Gastrocnemius medialis (tissue), 4 donors: ENCODE measurements around the gene CERS3. TPM values are rescaled to one million over a fixed set of nuclear protein-coding genes. Genes with fewer than 3 reads are reported as not detected.

Experiments used
- ATAC-seq, 2 donors: fragments of 150-250 bp; one replicate each; pipeline ENCODE4 v1.9.1; 2016
- DNase-seq, 2 donors: peaks; one replicate each; pipeline ENCODE4 v3.0.0-alpha.2; 2019
- H3K27ac ChIP-seq, 4 donors: fragments of 200-600 bp; sonication (generic); 1 replicate in 1 of 4; 2 replicates in 3 of 4; pipeline ENCODE4 v1.5.1; 2016 to 2018; ENCODE audit warnings: mild to moderate bottlenecking in 2 of 4, moderate library complexity in 1 of 4
- H3K27me3 ChIP-seq, 3 donors: fragments of 200-600 bp; sonication (generic) in 2 of 3; 1 replicate in 1 of 3; 2 replicates in 2 of 3; pipeline versions ENCODE4 v1.5.1 to v1.6.0; 2016 to 2019; ENCODE audit warnings: mild to moderate bottlenecking in 1 of 3, moderate library complexity in 1 of 3
- H3K36me3 ChIP-seq, 2 donors: fragments of 200-600 bp; sonication (generic) in 1 of 2; one replicate each; pipeline ENCODE4 v1.5.1; 2017 to 2018
- H3K4me1 ChIP-seq, 2 donors: fragments of 200-600 bp; sonication (generic) in 1 of 2; one replicate each; pipeline ENCODE4 v1.5.1; 2016 to 2017; ENCODE audit warnings: mild to moderate bottlenecking in 2 of 2
- H3K4me3 ChIP-seq, 4 donors: fragments of 200-600 bp; sonication (generic) in 3 of 4; 1 replicate in 1 of 4; 2 replicates in 3 of 4; pipeline ENCODE4 v1.5.1; 2016 to 2019; ENCODE audit warnings: mild to moderate bottlenecking in 2 of 4
- H3K9me3 ChIP-seq, 3 donors: fragments of 200-600 bp; sonication (generic) in 2 of 3; 1 replicate in 1 of 3; 2 replicates in 2 of 3; pipeline ENCODE4 v1.5.1; 2016 to 2019
- CTCF ChIP-seq, 5 experiments: fragments of 450-650 bp in 3 of 5; fragments of 200-600 bp in 2 of 5; sonication (generic) in 2 of 5; IDR thresholded peaks in 4 of 5; conservative IDR thresholded peaks in 1 of 5; 1 replicate in 4 of 5; 2 replicates in 1 of 5; pipeline ENCODE4 v1.5.1; 2016 to 2019; ENCODE audit warnings: antibody characterized with exemption in 5 of 5, mild to moderate bottlenecking in 3 of 5, moderate library complexity in 3 of 5
- POLR2A ChIP-seq, 2 donors: fragments of 450-650 bp; IDR thresholded peaks; one replicate each; pipeline ENCODE4 v1.6.1; 2017; ENCODE audit warnings: antibody characterized with exemption in 2 of 2, mild to moderate bottlenecking in 2 of 2, moderate library complexity in 2 of 2
- in situ Hi-C, 4 donors: fragments of 200-750 bp; cut with MboI; loops; one replicate each; pipeline versions ENCODE4 v1.15.0 to v1.8.0; 2017; ENCODE audit warnings: low sequenced_read_pairs in 4 of 4
- intact Hi-C: fragments of 100-400 bp; cut with DNase I; formaldehyde crosslinking; loops from one replicate; pipeline ENCODE4 v1.15.1; 2023; ENCODE audit warnings: low total_unique reads
- total RNA-seq, 4 donors: library from RNA; depleted of rRNA; stranded (reverse); fragments of >200 nt; gene quantifications; one replicate each; pipeline versions ENCODE4 v1.1.0 to v1.2.3, GENCODE V29; 2016

The CERS3 gene
- total RNA-seq, 4 donors from 2014 or later = 0.52 to 0.97 TPM; not detected in 2

- TF ChIP-seq CTCF (IDR thresholded peaks at IDR 0.05 in 4 of 5, conservative IDR thresholded peaks at IDR 0.05 in 1 of 5) = no peak
- TF ChIP-seq POLR2A (IDR thresholded peaks at IDR 0.05) = no peak
- no peak overlapping the region for H3K4me3 ChIP-seq
- no peaks in the 10 kb centered on the region for H3K27me3 ChIP-seq
- DNase-seq (no peak), ATAC-seq (no peak)
- no peaks in the 10 kb centered on the region for H3K4me1 ChIP-seq
- in situ Hi-C loops = no loop called here
- no peaks in the 10 kb centered on the region for H3K9me3 ChIP-seq
- intact Hi-C loops = no loop called here
- H3K36me3 ChIP-seq = no peaks in the 10 kb centered on the region
- no peak overlapping the region for H3K27ac ChIP-seq
Measured at GRCh38 chr15:100500226-100500990, 28.3 kb downstream of the CERS3 start.

- in situ Hi-C loops (no loop called here), intact Hi-C loops (no loop called here)
- Histone ChIP-seq H3K27me3 (no peaks in the 10 kb centered on the region), H3K4me3 (no peak overlapping the region), H3K36me3 (no peaks in the 10 kb centered on the region), H3K9me3 (no peaks in the 10 kb centered on the region), H3K27ac (no peak overlapping the region), H3K4me1 (no peaks in the 10 kb centered on the region)
- ATAC-seq = no peak
- TF ChIP-seq POLR2A (IDR thresholded peaks at IDR 0.05) (no peak), CTCF (IDR thresholded peaks at IDR 0.05 in 4 of 5, conservative IDR thresholded peaks at IDR 0.05 in 1 of 5) (no peak)
- no peak for DNase-seq
Measured at GRCh38 chr15:100495861-100496260, 32.9 kb downstream of the CERS3 start.

- intact Hi-C loops = no loop called here
- DNase-seq (no peak), ATAC-seq (no peak)
- Histone ChIP-seq H3K4me3 (no peak overlapping the region), H3K9me3 (no peaks in the 10 kb centered on the region), H3K27ac (no peak overlapping the region), H3K27me3 (no peaks in the 10 kb centered on the region), H3K36me3 (no peaks in the 10 kb centered on the region), H3K4me1 (no peaks in the 10 kb centered on the region)
- no peak for TF ChIP-seq POLR2A (IDR thresholded peaks at IDR 0.05)
- TF ChIP-seq CTCF (IDR thresholded peaks at IDR 0.05 in 4 of 5, conservative IDR thresholded peaks at IDR 0.05 in 1 of 5) = no peak
- in situ Hi-C loops = no loop called here
Measured at GRCh38 chr15:100493213-100493612, 35.5 kb downstream of the CERS3 start.

- DNase-seq = no peak
- Histone ChIP-seq H3K27me3 (no peaks in the 10 kb centered on the region), H3K27ac (no peak overlapping the region), H3K36me3 (no peaks in the 10 kb centered on the region), H3K9me3 (no peaks in the 10 kb centered on the region), H3K4me3 (no peak overlapping the region), H3K4me1 (no peaks in the 10 kb centered on the region)
- in situ Hi-C loops (no loop called here), intact Hi-C loops (no loop called here)
- no peak for ATAC-seq
- TF ChIP-seq POLR2A (IDR thresholded peaks at IDR 0.05) (no peak), CTCF (IDR thresholded peaks at IDR 0.05 in 4 of 5, conservative IDR thresholded peaks at IDR 0.05 in 1 of 5) (no peak)
Measured at GRCh38 chr15:100484443-100484842, 44.3 kb downstream of the CERS3 start.

- DNase-seq (no peak), ATAC-seq (no peak)
- H3K36me3 ChIP-seq = no peaks in the 10 kb centered on the region
- in situ Hi-C loops (no loop called here), intact Hi-C loops (no loop called here)
- H3K9me3 ChIP-seq = peaks cover 0 to 2% (median 0%) of the 10 kb centered on the region in 3 donors
- no peak overlapping the region for H3K4me3 ChIP-seq
- no peak overlapping the region for H3K27ac ChIP-seq
- H3K27me3 ChIP-seq = no peaks in the 10 kb centered on the region
- no peak for TF ChIP-seq POLR2A (IDR thresholded peaks at IDR 0.05)
- TF ChIP-seq CTCF (IDR thresholded peaks at IDR 0.05 in 4 of 5, conservative IDR thresholded peaks at IDR 0.05 in 1 of 5) = no peak
- H3K4me1 ChIP-seq = no peaks in the 10 kb centered on the region
Measured at GRCh38 chr15:100483370-100483769, 45.4 kb downstream of the CERS3 start.
